CD1c-positive myeloid dendritic cell (primary cell): ENCODE results near the gene PIGR.

Experiments
- DNase-seq: peaks from one replicate; pipeline ENCODE4 v3.0.0-alpha.2; 2016; ENCODE audit errors: extremely low spot score

PIGR gene

GRCh38 chr1:206892351-206892984 is 53.8 kb downstream of the PIGR start:
- no peak for DNase-seq

GRCh38 chr1:206891412-206891811 is 54.9 kb downstream of the PIGR start:
- peak; percentile 12 for DNase-seq

GRCh38 chr1:206890125-206891060 is 55.9 kb downstream of the PIGR start:
- DNase-seq: peak; percentile 87

- DNase-seq: no peak
Observed at GRCh38 chr1:206887701-206888100, 58.6 kb downstream of the PIGR start.

GRCh38 chr1:206886831-206887230 is 59.4 kb downstream of the PIGR start:
- no peak for DNase-seq

- no peak for DNase-seq
Observed at GRCh38 chr1:206885341-206886060, 60.8 kb downstream of the PIGR start.

GRCh38 chr1:206883876-206884275 is 62.4 kb downstream of the PIGR start:
- no peak for DNase-seq

GRCh38 chr1:206883160-206883559 is 63.1 kb downstream of the PIGR start:
- DNase-seq: no peak

- peak; percentile 20 for DNase-seq
Observed at GRCh38 chr1:206882555-206882954, 63.7 kb downstream of the PIGR start.

GRCh38 chr1:206880314-206880713 is 66.0 kb downstream of the PIGR start:
- DNase-seq: no peak
